GM13976 (cell line): ENCODE data around the gene FIBCD1.

Source experiments
- DNase-seq: peaks from one replicate; pipeline ENCODE4 v3.0.0; 2012; ENCODE audit warnings: low spot score
- CTCF ChIP-seq: IDR thresholded peaks from 2 replicates; pipeline ENCODE4 v1.5.1; 2012; ENCODE audit warnings: borderline replicate concordance, mild to moderate bottlenecking; ENCODE audit not compliant: insufficient read depth; ENCODE audit errors: extremely low read depth, missing control alignments, control extremely low read depth
- in situ Hi-C: fragments of 300-500 bp; cut with MboI; formaldehyde crosslinking; loops from one replicate; pipeline ENCODE4 v1.12.0; 2022; ENCODE audit warnings: low sequenced_read_pairs, mixed read lengths, inconsistent platforms; ENCODE audit not compliant: unreplicated experiment

Gene FIBCD1

DNA sequence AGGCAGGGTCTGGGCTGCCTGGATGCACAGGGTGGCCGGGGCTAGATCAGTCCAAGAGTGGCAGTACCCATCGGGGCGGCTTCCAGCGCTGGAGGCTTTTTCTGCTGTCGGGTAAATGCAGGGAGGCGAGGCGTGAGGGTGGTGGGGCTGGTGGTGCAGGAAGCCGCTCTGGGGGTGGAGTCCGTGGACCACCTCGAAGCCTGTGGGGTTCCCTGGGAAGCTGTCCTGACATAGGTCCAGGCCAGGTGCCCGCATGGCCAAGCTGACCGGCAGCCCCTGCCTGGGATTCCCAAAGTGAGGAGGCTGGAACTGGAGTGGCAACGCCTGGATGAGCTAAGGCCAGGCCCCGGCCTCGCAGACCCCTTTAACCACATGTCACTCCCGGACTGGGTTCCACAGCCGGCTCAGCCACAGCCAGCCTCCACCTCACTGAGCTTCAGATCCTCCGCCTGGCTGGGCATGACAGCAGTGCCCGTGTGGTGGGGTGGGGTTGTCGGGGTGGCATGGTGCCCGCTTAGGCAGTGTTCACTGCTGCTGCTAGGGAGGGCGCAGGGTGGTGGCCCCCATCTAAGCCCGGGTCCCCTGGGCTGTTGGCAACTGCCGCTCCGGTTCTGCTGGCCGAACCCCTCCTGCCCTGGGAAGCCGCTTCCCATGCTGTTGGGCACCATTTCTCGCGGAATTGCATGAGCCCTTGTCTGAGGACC lies 41.0 kb downstream of the FIBCD1 start:
- DNase-seq: no peak
- in situ Hi-C loops: no loop called here
- no peak for TF ChIP-seq CTCF

GRCh38 chr9:130897105-130897751 lies 41.8 kb downstream of the FIBCD1 start:
- in situ Hi-C loops: no loop called here
- no peak for DNase-seq
- no peak for TF ChIP-seq CTCF

DNA sequence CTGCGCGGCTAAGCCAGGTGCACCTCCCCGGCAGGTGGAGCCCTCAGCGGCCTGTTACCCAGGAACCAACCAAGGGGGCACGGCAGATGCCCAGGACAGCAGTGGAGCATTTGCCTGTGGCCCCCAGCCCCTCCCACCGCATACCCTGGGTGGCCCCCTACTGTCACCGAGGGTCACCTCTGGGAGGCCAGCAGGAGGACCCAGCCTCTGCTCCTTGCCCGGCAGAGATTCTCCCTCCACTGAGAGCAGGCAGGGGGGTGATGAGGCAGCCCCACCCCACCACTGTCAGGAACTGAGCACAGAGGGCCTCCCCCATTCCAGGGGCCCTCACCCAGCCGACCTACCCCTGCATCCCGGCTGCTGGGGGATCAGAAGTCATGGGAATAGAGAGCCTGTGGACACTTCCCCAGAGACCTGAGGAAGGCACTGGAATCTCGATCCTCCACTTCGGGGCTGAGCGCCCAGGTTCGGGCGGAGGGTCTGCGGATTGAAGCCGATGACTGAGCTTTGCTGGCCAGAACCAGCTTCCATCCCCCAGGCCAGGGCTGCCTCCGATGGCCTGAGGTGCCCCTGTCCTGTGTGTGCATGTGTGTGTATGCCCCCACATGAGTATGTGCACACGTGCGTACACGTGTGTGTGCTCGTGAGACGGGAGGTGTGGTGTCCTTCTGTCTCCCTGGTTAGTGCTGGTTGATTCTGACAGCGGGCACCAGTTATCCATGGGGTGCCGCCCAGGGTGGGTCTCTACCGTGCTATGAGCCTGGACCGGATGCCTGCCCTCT lies 42.6 kb downstream of the FIBCD1 start, which contains the start of gene QRFP:
Gene QRFP (minus strand): TSS at position 580 of the 782 bp plus-strand sequence. CDS start 2,974 bp downstream, outside the sequence.
- in situ Hi-C loops: no loop called here
- DNase-seq: no peak
- TF ChIP-seq CTCF: no peak

- in situ Hi-C loops: no loop called here
- TF ChIP-seq CTCF: no peak
- DNase-seq: no peak
Observed at GRCh38 chr9:130895481-130896232, 43.4 kb downstream of the FIBCD1 start.

- no peak for TF ChIP-seq CTCF
Observed at GRCh38 chr9:130895038-130895437, 44.0 kb downstream of the FIBCD1 start.

DNA sequence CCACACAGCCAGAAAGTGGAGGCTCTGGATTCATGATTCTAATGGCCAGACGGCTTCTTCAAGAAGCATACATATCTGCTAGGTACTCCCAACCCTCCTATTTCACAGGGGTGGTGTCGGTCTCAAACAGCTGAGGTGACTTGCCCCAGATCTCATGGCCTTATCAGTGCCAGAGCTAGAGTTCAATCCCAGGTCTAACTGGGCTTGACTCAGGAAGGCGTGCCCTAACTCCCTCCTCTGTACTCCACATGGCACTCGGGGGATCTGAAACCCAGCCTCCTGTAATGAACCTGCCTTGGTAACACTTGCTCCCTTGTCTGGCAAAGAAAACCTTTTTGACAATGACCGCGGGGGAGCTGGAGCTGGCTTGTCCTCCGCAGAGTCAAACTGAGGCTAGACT lies 44.5 kb downstream of the FIBCD1 start:
- DNase-seq: no peak
- in situ Hi-C loops: no loop called here
- TF ChIP-seq CTCF: no peak

More at GRCh38 chr9:130895038-130895437, 44.0 kb downstream of the FIBCD1 start:
- in situ Hi-C loops: no loop called here
- DNase-seq: no peak
